Endometrial microvascular endothelial cells (primary cell): ENCODE data around the gene LGI1. TPM values are rescaled to one million over a fixed set of nuclear protein-coding genes. Genes with fewer than 3 reads are reported as not detected.
"Not testable (repeated sequence)": the region's sequence is repeated elsewhere in the genome, so short reads cannot be mapped to it uniquely, and the experiment has no call there.

Experiments
- in situ Hi-C: cut with HindIII; loops from 2 replicates; pipeline ENCODE4 v1.10.0; 2017; ENCODE audit warnings: low sequenced_read_pairs, low pct_unique_long_range_greater_than_20kb; ENCODE audit errors: inconsistent ontology term
- total RNA-seq: library from RNA; depleted of rRNA; stranded (reverse); fragments of >200 nt; gene quantifications from one replicate; pipeline ENCODE4 v1.2.3, GENCODE V29; 2015; ENCODE audit errors: inconsistent ontology term

LGI1 gene
- total RNA-seq, 1 donor from 2014 or later = not detected

DNA sequence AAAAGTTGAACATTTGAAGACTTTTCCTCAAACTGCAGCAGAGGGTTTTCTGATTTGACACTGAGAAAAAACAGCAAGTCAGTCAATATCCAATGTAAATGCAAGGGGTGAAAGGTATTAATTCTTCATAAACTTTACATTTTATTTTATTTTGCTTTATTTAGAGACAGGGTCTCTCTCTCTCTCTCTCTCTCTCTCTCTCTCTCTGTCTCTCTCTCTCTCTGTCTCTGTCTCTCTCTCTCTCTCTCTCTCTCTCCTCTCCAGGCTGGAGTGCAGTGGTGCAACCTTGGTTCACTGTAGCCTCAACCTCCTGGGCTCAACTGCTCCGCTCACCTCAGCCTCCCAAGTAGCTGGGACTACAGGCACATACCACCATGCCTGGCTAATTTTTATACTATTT lies 73.3 kb downstream of the LGI1 start:
- in situ Hi-C loops = not testable (repeated sequence)

DNA sequence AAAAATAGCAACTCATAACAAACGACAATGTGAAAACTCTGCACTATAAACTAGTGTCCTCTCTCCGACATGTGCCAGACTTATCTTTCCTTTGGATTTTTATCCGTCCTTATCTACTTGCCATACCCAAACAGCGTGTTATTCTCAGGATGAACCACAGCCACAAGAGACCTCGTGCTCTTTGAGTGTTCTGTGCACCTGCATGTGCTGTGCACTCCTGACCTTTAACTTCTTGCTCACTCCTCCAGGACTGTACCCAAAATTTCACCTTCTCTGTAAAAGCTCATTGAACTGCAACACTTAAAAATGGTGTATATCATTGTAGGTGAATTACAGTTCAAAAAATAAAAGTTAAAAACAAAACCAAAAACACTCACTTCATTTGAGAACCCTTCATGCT lies 78.0 kb downstream of the LGI1 start:
- in situ Hi-C loops = no loop called here

DNA sequence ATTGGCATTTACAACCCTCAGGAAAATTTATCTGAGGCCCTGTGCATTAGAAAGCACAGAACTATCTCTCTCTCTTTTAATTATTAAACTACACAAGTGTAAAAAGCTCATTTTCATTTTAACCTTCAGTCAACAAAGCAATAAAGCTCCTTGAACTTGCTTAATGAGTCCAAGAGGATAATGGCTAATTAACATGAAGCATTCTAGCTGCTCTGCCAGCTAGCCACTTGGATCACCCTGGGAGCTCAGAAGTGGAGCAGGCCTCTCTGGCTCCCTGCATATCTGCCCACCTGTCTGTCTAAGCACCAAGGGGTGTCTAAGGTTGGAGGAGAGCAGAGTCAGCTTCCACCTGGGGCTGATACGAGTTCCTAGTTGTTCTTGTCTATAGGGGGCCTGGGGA lies 80.1 kb downstream of the LGI1 start:
- in situ Hi-C loops = no loop called here

DNA sequence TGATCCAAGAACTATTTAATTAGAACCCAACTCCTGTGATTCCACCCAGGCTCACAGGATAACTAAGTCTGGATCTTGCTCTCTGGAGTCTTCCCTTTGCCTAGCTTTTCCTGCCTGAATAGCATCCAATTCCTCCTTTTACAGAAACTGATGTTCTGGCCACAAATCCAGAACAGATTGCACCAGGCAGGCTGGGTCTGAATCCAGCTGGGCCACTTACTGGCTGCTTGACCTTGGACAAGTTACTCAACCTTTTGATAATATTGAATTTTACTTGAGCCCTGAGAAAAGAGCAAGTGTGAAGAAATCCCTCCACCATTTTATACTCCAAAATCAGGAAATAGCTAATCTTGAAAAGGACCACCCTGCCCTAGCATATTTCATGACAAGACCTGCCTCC lies 80.5 kb downstream of the LGI1 start:
- in situ Hi-C loops = no loop called here

DNA sequence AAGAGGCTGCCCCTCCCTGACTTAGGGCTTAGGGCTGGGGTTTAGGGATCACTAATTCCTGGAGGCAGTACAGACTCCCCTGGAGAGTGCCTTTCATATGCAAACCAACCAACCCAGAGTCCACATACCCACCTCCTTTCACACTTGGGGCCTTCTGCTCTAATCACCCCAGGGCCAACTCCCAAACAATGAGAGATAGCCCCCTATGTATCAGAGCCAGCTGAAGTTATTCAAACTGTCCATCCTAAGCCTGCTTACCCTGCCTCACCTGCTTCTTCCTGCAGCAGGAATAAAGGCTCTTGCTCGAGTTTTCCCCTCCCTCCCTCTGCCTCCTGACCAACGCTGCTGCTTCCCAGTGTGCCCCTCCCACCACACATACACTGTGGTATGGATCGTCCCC lies 84.2 kb downstream of the LGI1 start:
- in situ Hi-C loops = no loop called here

DNA sequence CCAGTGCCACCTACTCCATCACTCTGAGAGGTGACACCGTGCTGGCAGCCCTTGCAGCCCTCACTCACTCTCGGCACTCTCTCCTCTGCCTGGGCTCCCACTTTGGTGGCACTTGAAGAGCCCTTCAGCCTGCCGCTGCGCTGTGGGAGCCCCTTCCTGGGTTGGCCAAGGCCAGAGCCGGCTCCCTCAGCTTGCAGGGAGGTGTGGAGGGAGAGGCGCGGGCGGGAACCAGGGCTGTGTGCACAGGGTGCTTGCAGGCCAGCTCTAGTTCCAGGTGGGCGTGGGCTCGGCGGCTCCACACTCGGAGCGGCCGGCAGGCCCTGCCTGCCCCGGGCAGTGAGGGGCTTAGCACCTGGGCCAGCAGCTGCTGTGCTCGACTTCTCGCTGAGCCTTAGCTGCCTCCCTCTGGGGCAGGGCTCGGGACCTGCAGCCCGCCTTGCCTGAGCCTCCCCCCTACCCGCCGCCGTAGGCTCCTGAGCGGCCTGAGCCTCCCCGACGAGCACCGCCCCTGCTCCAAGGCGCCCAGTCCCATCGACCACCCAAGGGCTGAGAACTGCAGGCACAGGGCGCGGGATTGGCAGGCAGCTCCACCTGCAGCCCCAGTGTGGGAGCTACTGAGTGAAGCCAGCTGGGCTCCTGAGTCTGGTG lies 87.4 kb downstream of the LGI1 start:
- in situ Hi-C loops = no loop called here

Other genes starting within 250 kb of the LGI1 start
- not detected for gene FFAR4, start 191.3 kb upstream of the LGI1 start, total RNA-seq
- not detected for gene RBP4, start 156.7 kb upstream of the LGI1 start, total RNA-seq
- not detected for gene PDE6C, start 145.4 kb upstream of the LGI1 start, total RNA-seq
- 2.6 TPM for gene FRA10AC1, start 55.3 kb upstream of the LGI1 start, total RNA-seq
- 1.9 TPM for gene SLC35G1, start 136.0 kb downstream of the LGI1 start, total RNA-seq
- gene PLCE1, start 236.0 kb downstream of the LGI1 start, total RNA-seq = not detected